Spleen (tissue), 11 donors: ENCODE data around the gene OR52E4. TPM values are rescaled to one million over a fixed set of nuclear protein-coding genes. Genes with fewer than 3 reads are reported as not detected.

Experiments
- DNase-seq: peaks from one replicate; pipeline ENCODE4 v3.0.0-alpha.2; 2020
- H3K27ac ChIP-seq, 8 donors: fragments of 200-600 bp; sonication (generic) in 7 of 8; 1 replicate in 4 of 8; 2 replicates in 4 of 8; pipeline versions ENCODE4 v1.5.0 to v1.8.0; 2016 to 2021; ENCODE audit warnings: inconsistent platforms in 4 of 8, mild to moderate bottlenecking in 4 of 8, moderate library complexity in 1 of 8
- H3K27me3 ChIP-seq, 7 donors: fragments of 200-600 bp; sonication (generic) in 6 of 7; replicated peaks in 1 of 7; 1 replicate in 4 of 7; 2 replicates in 3 of 7; pipeline versions ENCODE4 v1.5.0 to v1.8.0; 2016 to 2021; ENCODE audit warnings: inconsistent platforms in 3 of 7, mild to moderate bottlenecking in 1 of 7
- H3K36me3 ChIP-seq, 6 donors: fragments of 200-600 bp; sonication (generic) in 5 of 6; 1 replicate in 4 of 6; 2 replicates in 2 of 6; pipeline versions ENCODE4 v1.5.0 to v1.8.0; 2016 to 2021; ENCODE audit warnings: inconsistent platforms in 2 of 6
- H3K4me1 ChIP-seq, 6 donors: fragments of 200-600 bp; sonication (generic) in 5 of 6; 1 replicate in 3 of 6; 2 replicates in 3 of 6; pipeline versions ENCODE4 v1.5.0 to v1.8.0; 2016 to 2021; ENCODE audit warnings: inconsistent platforms in 3 of 6
- H3K4me3 ChIP-seq, 8 donors: fragments of 200-600 bp; sonication (generic) in 7 of 8; 1 replicate in 4 of 8; 2 replicates in 4 of 8; pipeline versions ENCODE4 v1.5.0 to v1.8.0; 2016 to 2021; ENCODE audit warnings: inconsistent platforms in 4 of 8, mild to moderate bottlenecking in 4 of 8, moderate library complexity in 2 of 8
- H3K9me3 ChIP-seq, 8 donors: fragments of 200-600 bp; sonication (generic) in 7 of 8; 1 replicate in 4 of 8; 2 replicates in 4 of 8; pipeline versions ENCODE4 v1.5.0 to v1.8.0; 2016 to 2021; ENCODE audit warnings: inconsistent platforms in 4 of 8
- POLR2A ChIP-seq, 3 donors: fragments of 450-650 bp; IDR thresholded peaks; one replicate each; pipeline ENCODE4 v1.5.1; 2017; ENCODE audit warnings: antibody characterized with exemption in 3 of 3, mild to moderate bottlenecking in 1 of 3
- POLR2AphosphoS5 ChIP-seq, 3 donors: sonication (generic); formaldehyde crosslinking; IDR thresholded peaks; one replicate each; pipeline ENCODE4 v1.5.1; 2017; ENCODE audit warnings: antibody characterized with exemption in 3 of 3
- WGBS, 5 donors: extraction: QIAGEN DNeasy Blood & Tissue Kit in 3 of 5; methylation state at CpG; one replicate each; pipeline versions ENCODE4 v1.1.5 to v1.1.7; 2013 to 2018; 5-methylcytosine and 5-hydroxymethylcytosine counted together
- intact Hi-C: fragments of 100-400 bp; cut with DNase I; formaldehyde crosslinking; loops from one replicate; pipeline ENCODE4 v1.15.0; 2023; ENCODE audit warnings: low total_unique reads
- polyA plus RNA-seq, 3 donors: library from polyadenylated mRNA; stranded (reverse); fragments of 200-250 nt; gene quantifications; one replicate each; pipeline ENCODE4 v1.2.1, GENCODE V29; 2013
- total RNA-seq, 7 donors: library from RNA; depleted of rRNA in 3 of 7; stranded (reverse); fragments of >200 nt in 3 of 7; fragmentation: NEBNext Ultra II Directional in 4 of 7; extraction: Animal tissue kit (Norgen Biotek cat#: 25700) in 4 of 7; gene quantifications; one replicate each; pipeline versions ENCODE4 v1.1.0 to v1.2.1, GENCODE V29; 2016 to 2021
- TF ChIP-seq, protein P1 (sequence below), 11 experiments: fragments of 200-600 bp in 7 of 11; fragments of 450-650 bp in 4 of 11; sonication (generic) in 4 of 11; IDR thresholded peaks in 8 of 11; conservative IDR thresholded peaks in 3 of 11; 1 replicate in 7 of 11; 2 replicates in 4 of 11; pipeline versions ENCODE4 v1.4.0 to v1.8.0; 2016 to 2021; ENCODE audit warnings: antibody characterized with exemption in 11 of 11, inconsistent platforms in 4 of 11, mild to moderate bottlenecking in 1 of 11
- donor health status: healthy with polysubstance abuse.
- donor health status: DM: no; HTN: no; CAD: no; lungs with moderate emphysema.
- donor health status: DM: no; HTN: no; CAD: no.
- donor health status: Bipolar disorder and iron deficiency.
- donor health status: healthy.
- donor health status: DM: no; HTN: no; CAD: no.
- donor health status: DM: yes; HTN: yes; CAD: no.

The OR52E4 gene
- total and polyA plus RNA-seq, 10 donors, result not detected

DNA sequence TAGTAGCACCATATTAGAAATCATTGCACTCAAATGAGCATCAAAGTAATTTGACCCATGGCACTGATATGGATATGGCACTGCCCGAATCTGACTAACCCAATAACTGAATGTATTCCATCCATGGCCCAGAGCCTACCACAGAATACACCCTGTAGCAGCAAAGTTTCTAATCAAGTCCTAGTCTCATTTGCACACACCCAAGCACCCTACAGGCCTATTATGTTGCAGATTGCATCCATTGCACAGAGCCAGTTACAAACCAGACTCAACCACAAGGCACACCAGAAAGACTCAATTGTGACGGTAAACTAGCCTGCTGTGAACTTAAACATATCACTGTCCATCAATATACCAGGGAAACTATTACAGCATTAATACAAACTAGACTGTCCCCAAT is 19.1 kb downstream of the OR52E4 start:
- Histone ChIP-seq H3K4me1 (no peaks in the 10 kb centered on the region), H3K4me3 (no peak overlapping the region), H3K9me3 (no peaks in the 10 kb centered on the region), H3K27ac (no peak overlapping the region), H3K36me3 (no peaks in the 10 kb centered on the region), H3K27me3 (no peaks in the 10 kb centered on the region)
- WGBS, 5 donors, result 83 to 95% (median 86%) methylated on average over 2 of the region's 2 CpGs
- no peak for DNase-seq
- TF ChIP-seq POLR2AphosphoS5 (IDR thresholded peaks at IDR 0.05), result no peak
- TF ChIP-seq, protein P1, sequence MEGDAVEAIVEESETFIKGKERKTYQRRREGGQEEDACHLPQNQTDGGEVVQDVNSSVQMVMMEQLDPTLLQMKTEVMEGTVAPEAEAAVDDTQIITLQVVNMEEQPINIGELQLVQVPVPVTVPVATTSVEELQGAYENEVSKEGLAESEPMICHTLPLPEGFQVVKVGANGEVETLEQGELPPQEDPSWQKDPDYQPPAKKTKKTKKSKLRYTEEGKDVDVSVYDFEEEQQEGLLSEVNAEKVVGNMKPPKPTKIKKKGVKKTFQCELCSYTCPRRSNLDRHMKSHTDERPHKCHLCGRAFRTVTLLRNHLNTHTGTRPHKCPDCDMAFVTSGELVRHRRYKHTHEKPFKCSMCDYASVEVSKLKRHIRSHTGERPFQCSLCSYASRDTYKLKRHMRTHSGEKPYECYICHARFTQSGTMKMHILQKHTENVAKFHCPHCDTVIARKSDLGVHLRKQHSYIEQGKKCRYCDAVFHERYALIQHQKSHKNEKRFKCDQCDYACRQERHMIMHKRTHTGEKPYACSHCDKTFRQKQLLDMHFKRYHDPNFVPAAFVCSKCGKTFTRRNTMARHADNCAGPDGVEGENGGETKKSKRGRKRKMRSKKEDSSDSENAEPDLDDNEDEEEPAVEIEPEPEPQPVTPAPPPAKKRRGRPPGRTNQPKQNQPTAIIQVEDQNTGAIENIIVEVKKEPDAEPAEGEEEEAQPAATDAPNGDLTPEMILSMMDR (IDR thresholded peaks at IDR 0.05 in 8 of 11, conservative IDR thresholded peaks at IDR 0.05 in 3 of 11), result no peak
- no peak for TF ChIP-seq POLR2A (IDR thresholded peaks at IDR 0.05)
- intact Hi-C loops, result no loop called here

DNA sequence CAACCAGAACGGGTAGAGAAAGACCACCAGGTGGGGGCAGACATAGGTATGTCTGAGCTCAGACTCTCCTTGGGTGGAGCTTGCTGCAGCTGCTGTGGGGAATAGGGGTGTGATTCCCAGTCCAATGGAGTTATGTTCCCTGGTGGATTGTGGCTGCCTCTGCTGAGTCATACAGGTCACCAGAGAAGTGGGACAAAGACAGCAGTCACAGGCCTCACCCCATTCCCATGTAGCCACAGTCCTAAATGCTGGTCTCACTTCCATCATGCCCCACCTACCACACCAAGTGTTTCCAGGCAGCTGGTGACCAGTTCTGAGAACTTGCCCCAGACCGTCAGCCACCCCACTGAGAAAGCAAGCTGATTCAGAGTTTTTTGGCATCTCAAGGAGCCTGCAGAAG is 30.1 kb downstream of the OR52E4 start:
- DNase-seq, result no peak
- intact Hi-C loops, result no loop called here
- H3K4me1 ChIP-seq, result no peaks in the 10 kb centered on the region
- H3K27ac ChIP-seq, result no peak overlapping the region
- WGBS, 5 donors, result 62 to 82% (median 79%) methylated on average over 2 of the region's 2 CpGs
- H3K9me3 ChIP-seq, result peaks cover 0 to 15% (median 4%) of the 10 kb centered on the region in 8 donors
- TF ChIP-seq POLR2A (IDR thresholded peaks at IDR 0.05), result no peak
- no peak for TF ChIP-seq POLR2AphosphoS5 (IDR thresholded peaks at IDR 0.05)
- TF ChIP-seq, protein P1 (IDR thresholded peaks at IDR 0.05 in 8 of 11, conservative IDR thresholded peaks at IDR 0.05 in 3 of 11), result no peak
- H3K27me3 ChIP-seq, result peaks cover 0 to 8% (median 0%) of the 10 kb centered on the region in 7 donors
- H3K36me3 ChIP-seq, result no peaks in the 10 kb centered on the region
- H3K4me3 ChIP-seq, result no peak overlapping the region

DNA sequence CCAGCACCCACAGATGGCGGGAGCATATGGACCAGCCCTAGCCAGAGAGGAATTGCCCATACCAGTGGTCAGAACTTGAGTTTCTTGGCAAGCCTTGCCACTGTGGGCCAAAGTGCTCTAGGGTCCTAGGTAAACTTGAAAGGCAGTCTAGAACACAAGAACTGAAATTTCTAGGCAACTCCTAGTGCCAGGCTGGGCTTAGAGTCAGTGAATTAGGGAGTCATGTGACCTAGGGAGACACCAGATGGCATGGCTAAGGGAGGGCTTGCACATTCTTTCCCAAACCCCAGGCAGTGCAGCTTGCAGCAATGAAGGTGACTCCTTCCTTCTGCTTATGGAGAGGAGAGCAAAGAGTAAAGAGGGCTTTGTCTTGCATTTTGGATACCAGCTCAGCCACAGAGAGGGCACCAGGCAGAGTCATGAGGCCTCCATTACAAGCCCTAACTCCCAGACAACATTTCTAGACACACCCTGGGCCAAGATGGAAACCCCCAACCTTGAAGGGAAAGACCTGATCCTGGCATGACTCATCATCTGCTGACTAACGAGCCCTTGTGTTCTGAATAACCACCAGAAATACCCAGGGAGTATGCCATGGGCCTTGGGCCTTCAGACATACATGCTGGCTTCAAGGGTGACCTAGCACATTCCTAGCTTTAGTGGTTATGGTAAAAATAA is 42.5 kb downstream of the OR52E4 start:
- intact Hi-C loops, result no loop called here
- no peaks in the 10 kb centered on the region for H3K27me3 ChIP-seq
- peaks cover 0 to 40% (median 25%) of the 10 kb centered on the region in 8 donors for H3K9me3 ChIP-seq
- no peak overlapping the region for H3K4me3 ChIP-seq
- no peaks in the 10 kb centered on the region for H3K36me3 ChIP-seq
- H3K4me1 ChIP-seq, result no peaks in the 10 kb centered on the region
- no peak for DNase-seq
- no peak for TF ChIP-seq POLR2A (IDR thresholded peaks at IDR 0.05)
- no peak for TF ChIP-seq POLR2AphosphoS5 (IDR thresholded peaks at IDR 0.05)
- TF ChIP-seq, protein P1 (IDR thresholded peaks at IDR 0.05 in 8 of 11, conservative IDR thresholded peaks at IDR 0.05 in 3 of 11), result no peak
- 62 to 82% (median 74%) methylated on average over 2 of the region's 2 CpGs for WGBS, 5 donors
- no peak overlapping the region for H3K27ac ChIP-seq

DNA sequence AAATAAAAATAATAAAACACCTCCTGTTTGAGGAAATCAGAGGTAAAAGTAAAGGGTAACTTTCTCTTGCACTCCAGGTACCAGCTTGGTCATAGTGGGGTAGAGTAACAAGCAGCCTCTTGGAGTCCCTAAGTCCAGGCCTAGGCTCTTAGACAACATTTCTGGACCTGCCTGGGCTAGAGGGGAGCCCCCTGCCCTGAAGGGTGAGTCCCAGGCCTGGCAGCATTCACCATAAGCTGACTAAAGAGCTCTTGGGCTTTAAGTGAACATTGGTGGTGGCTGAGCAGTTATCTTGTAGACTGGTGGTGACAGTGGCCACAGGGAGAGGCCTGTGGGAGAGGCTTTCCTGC is 43.0 kb downstream of the OR52E4 start:
- no peaks in the 10 kb centered on the region for H3K36me3 ChIP-seq
- no peaks in the 10 kb centered on the region for H3K4me1 ChIP-seq
- no peak overlapping the region for H3K4me3 ChIP-seq
- DNase-seq, result no peak
- H3K27me3 ChIP-seq, result no peaks in the 10 kb centered on the region
- H3K27ac ChIP-seq, result no peak overlapping the region
- TF ChIP-seq, protein P1 (IDR thresholded peaks at IDR 0.05 in 8 of 11, conservative IDR thresholded peaks at IDR 0.05 in 3 of 11), result no peak
- TF ChIP-seq POLR2A (IDR thresholded peaks at IDR 0.05) (no peak), POLR2AphosphoS5 (IDR thresholded peaks at IDR 0.05) (no peak)
- intact Hi-C loops, result no loop called here
- H3K9me3 ChIP-seq, result peaks cover 0 to 45% (median 28%) of the 10 kb centered on the region in 8 donors
